Neuronal stem cell (in vitro differentiated cells): ENCODE results near the gene TARS1.

Source experiments
- DNase-seq: peaks from one replicate; pipeline ENCODE4 v3.0.0-alpha.2; 2013; ENCODE audit warnings: low spot score
- H2AFZ ChIP-seq: one replicate; pipeline ENCODE4 v1.6.1; 2013; ENCODE audit warnings: mild to moderate bottlenecking, low read length, inconsistent platforms
- H2AK5ac ChIP-seq: 2 replicates; pipeline ENCODE4 v1.6.1; 2013; ENCODE audit warnings: low read depth, mild to moderate bottlenecking, inconsistent platforms, low read length, moderate library complexity, mixed read lengths
- H2BK120ac ChIP-seq: 2 replicates; pipeline ENCODE4 v1.6.1; 2013; ENCODE audit warnings: low read depth, mild to moderate bottlenecking, inconsistent platforms, low read length, moderate library complexity, mixed read lengths
- H2BK12ac ChIP-seq: one replicate; pipeline ENCODE4 v1.6.1; 2013; ENCODE audit warnings: low read length, inconsistent platforms
- H2BK15ac ChIP-seq: 2 replicates; pipeline ENCODE4 v1.6.1; 2013; ENCODE audit warnings: mild to moderate bottlenecking, low read length, inconsistent platforms, mixed read lengths
- H2BK5ac ChIP-seq: one replicate; pipeline ENCODE4 v1.6.1; 2013; ENCODE audit warnings: inconsistent platforms, mild to moderate bottlenecking, low read length, moderate library complexity
- H3K14ac ChIP-seq: one replicate; pipeline ENCODE4 v1.6.1; 2013; ENCODE audit warnings: low read length, inconsistent platforms
- H3K18ac ChIP-seq: 2 replicates; pipeline ENCODE4 v1.6.1; 2013; ENCODE audit warnings: low read length, inconsistent platforms
- H3K23ac ChIP-seq: 2 replicates; pipeline ENCODE4 v1.6.1; 2013; ENCODE audit warnings: low read depth, mild to moderate bottlenecking, mixed read lengths, low read length, inconsistent platforms; ENCODE audit not compliant: poor library complexity
- H3K27ac ChIP-seq: replicated peaks from 3 replicates; pipeline ENCODE4 v1.5.1; 2013; ENCODE audit warnings: low read length, inconsistent platforms
- H3K27me3 ChIP-seq, 3 experiments: 2 replicates each; pipeline ENCODE4 v1.6.1; 2013; ENCODE audit warnings: low read length in 3 of 3, mild to moderate bottlenecking in 2 of 3, inconsistent platforms in 1 of 3, low read depth in 1 of 3, mixed read lengths in 1 of 3, moderate library complexity in 1 of 3; ENCODE audit not compliant: control insufficient read depth in 3 of 3, insufficient read depth in 3 of 3
- H3K36me3 ChIP-seq, 2 donors: replicated peaks in 1 of 2; 2 replicates each; pipeline ENCODE4 v1.6.1; 2013; ENCODE audit warnings: low read length in 2 of 2; ENCODE audit not compliant: control insufficient read depth in 2 of 2, insufficient read depth in 2 of 2
- H3K4ac ChIP-seq: 2 replicates; pipeline ENCODE4 v1.6.1; 2013; ENCODE audit warnings: inconsistent platforms, mild to moderate bottlenecking, low read length, moderate library complexity
- H3K4me1 ChIP-seq, 2 donors: 1 replicate in 1 of 2; 2 replicates in 1 of 2; pipeline ENCODE4 v1.6.1; 2013; ENCODE audit warnings: low read length in 2 of 2, low read depth in 1 of 2; ENCODE audit not compliant: control insufficient read depth in 2 of 2, insufficient read depth in 1 of 2
- H3K4me2 ChIP-seq: one replicate; pipeline ENCODE4 v1.6.1; 2013; ENCODE audit warnings: mild to moderate bottlenecking, low read length, inconsistent platforms; ENCODE audit not compliant: insufficient read depth, poor library complexity, severe bottlenecking
- H3K4me3 ChIP-seq, 2 donors: 2 replicates each; pipeline ENCODE4 v1.5.1; 2013; ENCODE audit warnings: low read length in 2 of 2, mild to moderate bottlenecking in 2 of 2, inconsistent platforms in 1 of 2, moderate library complexity in 1 of 2
- H3K79me1 ChIP-seq: one replicate; pipeline ENCODE4 v1.6.1; 2013; ENCODE audit warnings: low read depth, mild to moderate bottlenecking, inconsistent platforms, low read length, moderate library complexity
- H3K9ac ChIP-seq: one replicate; pipeline ENCODE4 v1.6.1; 2013; ENCODE audit warnings: mild to moderate bottlenecking, low read depth, low read length, inconsistent platforms; ENCODE audit not compliant: poor library complexity
- H3K9me3 ChIP-seq, 2 donors: replicated peaks in 1 of 2; 2 replicates each; pipeline versions ENCODE3 to v1.6.1; 2013; ENCODE audit warnings: low read length in 2 of 2, mild to moderate bottlenecking in 2 of 2, inconsistent platforms in 1 of 2, low read depth in 1 of 2, mixed read lengths in 1 of 2, moderate library complexity in 1 of 2; ENCODE audit not compliant: control insufficient read depth in 2 of 2, insufficient read depth in 1 of 2
- H4K8ac ChIP-seq: one replicate; pipeline ENCODE4 v1.6.1; 2013; ENCODE audit warnings: low read depth, mild to moderate bottlenecking, inconsistent platforms, low read length, moderate library complexity
- H4K91ac ChIP-seq: one replicate; pipeline ENCODE4 v1.6.1; 2013; ENCODE audit warnings: low read length, low read depth, mild to moderate bottlenecking, inconsistent platforms; ENCODE audit not compliant: poor library complexity
- WGBS, 2 donors: extraction: QIAGEN DNeasy Blood & Tissue Kit; methylation state at CpG; one replicate each; pipeline ENCODE4 v1.1.7; 2013; ENCODE audit warnings: missing lambda C conversion rate in 2 of 2, mixed read lengths in 1 of 2; ENCODE audit not compliant: insufficient read length in 2 of 2, insufficient replicate concordance in 1 of 2; ENCODE audit errors: extremely low coverage in 2 of 2; 5-methylcytosine and 5-hydroxymethylcytosine counted together

The TARS1 gene

DNA sequence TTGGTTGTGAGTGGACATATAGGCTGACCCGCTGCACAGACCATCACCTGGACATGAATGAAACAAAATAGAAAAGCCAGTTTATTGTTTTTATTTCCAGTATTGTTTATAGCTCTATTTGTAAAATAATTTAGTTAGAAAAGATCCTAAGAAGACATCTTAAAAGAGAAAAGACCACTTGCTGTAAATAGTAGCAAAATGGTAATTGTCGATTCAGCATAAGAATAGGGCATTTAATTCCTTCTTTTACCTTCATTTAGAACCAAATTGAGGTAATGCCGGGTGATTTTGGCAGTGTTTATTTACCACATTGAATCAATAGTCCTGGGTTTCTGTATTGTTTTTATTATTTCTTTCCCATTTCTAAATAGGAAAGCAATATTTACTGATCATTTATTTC lies 7.4 kb downstream of the TARS1 start:
- Histone ChIP-seq H2BK12ac (no peak overlapping the region), H3K9ac (no peak overlapping the region), H2AK5ac (no peak overlapping the region), H2BK15ac (no peak overlapping the region), H3K4me1 (no peaks in the 10 kb centered on the region), H3K9me3 (peaks cover 0 to 10% of the 10 kb centered on the region in 2 donors), H2AFZ (no peak overlapping the region), H3K79me1 (no peaks in the 10 kb centered on the region), H3K36me3 (peaks cover 13 to 95% of the 10 kb centered on the region in 2 donors), H3K4ac (no peak overlapping the region), H3K4me2 (no peak overlapping the region), H2BK5ac (no peak overlapping the region), H4K91ac (no peak overlapping the region), H2BK120ac (no peak overlapping the region), H3K4me3 (no peak overlapping the region), H3K27ac (no peak overlapping the region), H3K14ac (no peak overlapping the region), H3K23ac (no peak overlapping the region), H4K8ac (no peak overlapping the region), H3K27me3 (no peaks in the 10 kb centered on the region), H3K18ac (no peak overlapping the region)
- no peak for DNase-seq
- WGBS, 2 donors, result no CpG with 5 or more reads among the region's 3 CpGs

DNA sequence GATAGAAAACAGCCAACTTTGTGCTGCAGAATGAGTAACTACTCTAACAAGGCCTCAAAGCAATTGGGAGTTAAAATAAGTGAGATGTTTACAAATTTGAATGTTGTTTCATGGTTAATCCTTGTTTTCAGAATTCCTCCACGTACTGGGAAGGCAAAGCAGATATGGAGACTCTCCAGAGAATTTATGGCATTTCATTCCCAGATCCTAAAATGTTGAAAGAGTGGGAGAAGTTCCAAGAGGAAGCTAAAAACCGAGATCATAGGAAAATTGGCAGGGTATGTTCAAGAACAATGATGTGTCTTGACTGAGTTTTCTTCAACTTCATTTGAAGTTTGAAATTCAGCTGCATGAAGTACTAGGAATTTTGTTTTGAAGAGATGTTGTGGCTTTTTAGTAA lies 16.4 kb downstream of the TARS1 start:
- H3K27me3 ChIP-seq, result no peaks in the 10 kb centered on the region
- H3K9ac ChIP-seq, result no peak overlapping the region
- no peak overlapping the region for H3K27ac ChIP-seq
- no peak overlapping the region for H4K8ac ChIP-seq
- DNase-seq, result no peak
- H3K23ac ChIP-seq, result no peak overlapping the region
- no peak overlapping the region for H2BK15ac ChIP-seq
- no peak overlapping the region for H2BK120ac ChIP-seq
- no peak overlapping the region for H2BK12ac ChIP-seq
- no peak overlapping the region for H2AFZ ChIP-seq
- no peaks in the 10 kb centered on the region for H3K79me1 ChIP-seq
- no peak overlapping the region for H3K4ac ChIP-seq
- H2BK5ac ChIP-seq, result no peak overlapping the region
- no peak overlapping the region for H4K91ac ChIP-seq
- no peak overlapping the region for H3K14ac ChIP-seq
- WGBS, 2 donors, result no CpG with 5 or more reads among the region's 2 CpGs
- H3K18ac ChIP-seq, result no peak overlapping the region
- H3K4me3 ChIP-seq, result no peak overlapping the region
- H3K9me3 ChIP-seq, result no peaks in the 10 kb centered on the region
- no peak overlapping the region for H2AK5ac ChIP-seq
- no peaks in the 10 kb centered on the region for H3K4me1 ChIP-seq
- H3K4me2 ChIP-seq, result no peak overlapping the region
- H3K36me3 ChIP-seq, result peaks cover 26 to 100% of the 10 kb centered on the region in 2 donors

- DNase-seq, result no peak
- Histone ChIP-seq H2AFZ (no peak overlapping the region), H2BK5ac (no peak overlapping the region), H3K4me3 (no peak overlapping the region), H3K9ac (no peak overlapping the region), H3K4me1 (no peaks in the 10 kb centered on the region), H3K27ac (no peak overlapping the region), H3K9me3 (no peaks in the 10 kb centered on the region), H2BK120ac (no peak overlapping the region), H3K18ac (no peak overlapping the region), H4K91ac (no peak overlapping the region), H3K23ac (no peak overlapping the region), H3K14ac (no peak overlapping the region), H3K79me1 (no peaks in the 10 kb centered on the region), H2BK12ac (no peak overlapping the region), H2BK15ac (no peak overlapping the region), H3K4ac (no peak overlapping the region), H4K8ac (no peak overlapping the region), H3K36me3 (peaks cover 25 to 100% of the 10 kb centered on the region in 2 donors), H3K27me3 (no peaks in the 10 kb centered on the region), H2AK5ac (no peak overlapping the region), H3K4me2 (no peak overlapping the region)
- no CpG with 5 or more reads among the region's 1 CpG for WGBS, 2 donors
Observed at GRCh38 chr5:33457817-33458216, 17.1 kb downstream of the TARS1 start.

GRCh38 chr5:33460210-33460609 lies 19.4 kb downstream of the TARS1 start:
- H3K27me3 ChIP-seq, result no peaks in the 10 kb centered on the region
- H3K79me1 ChIP-seq, result no peaks in the 10 kb centered on the region
- H3K9ac ChIP-seq, result no peak overlapping the region
- no peaks in the 10 kb centered on the region for H3K9me3 ChIP-seq
- H4K91ac ChIP-seq, result no peak overlapping the region
- H2BK120ac ChIP-seq, result no peak overlapping the region
- no CpG with 5 or more reads among the region's 2 CpGs for WGBS, 2 donors
- no peak overlapping the region for H3K27ac ChIP-seq
- H3K36me3 ChIP-seq, result peaks cover 22 to 98% of the 10 kb centered on the region in 2 donors
- H4K8ac ChIP-seq, result no peak overlapping the region
- H3K4me2 ChIP-seq, result no peak overlapping the region
- H3K4me1 ChIP-seq, result no peaks in the 10 kb centered on the region
- H2AK5ac ChIP-seq, result no peak overlapping the region
- no peak overlapping the region for H3K18ac ChIP-seq
- no peak overlapping the region for H2BK15ac ChIP-seq
- H2BK5ac ChIP-seq, result no peak overlapping the region
- H2AFZ ChIP-seq, result no peak overlapping the region
- H2BK12ac ChIP-seq, result no peak overlapping the region
- no peak for DNase-seq
- H3K4ac ChIP-seq, result no peak overlapping the region
- H3K23ac ChIP-seq, result no peak overlapping the region
- no peak overlapping the region for H3K14ac ChIP-seq
- no peak overlapping the region for H3K4me3 ChIP-seq
